Activated gamma-delta T cell treated with Interleukin-2 at 50 U/mL for 16 hours (primary cell): Measurements from ENCODE around the gene UGT1A5.

Experiments
- DNase-seq: peaks from one replicate; pipeline ENCODE4 v3.0.0-alpha.2; 2020

Gene UGT1A5

GRCh38 chr2:233712611-233713261 lies at the start of gene UGT1A5:
Gene UGT1A5, plus strand, starts transcription at chr2:233712907. Its CDS starts 85 bp downstream, at chr2:233712992.
- no peak for DNase-seq

GRCh38 chr2:233663911-233664310 lies 48.8 kb upstream of the UGT1A5 start:
- DNase-seq, result no peak

GRCh38 chr2:233668605-233669260 lies 44.0 kb upstream of the UGT1A5 start:
- no peak for DNase-seq

GRCh38 chr2:233671290-233672161 lies 41.2 kb upstream of the UGT1A5 start, which contains the start of gene UGT1A9:
Gene UGT1A9, plus strand, starts transcription at chr2:233671898. Its CDS starts 37 bp downstream, at chr2:233671935.
- no peak for DNase-seq

GRCh38 chr2:233672886-233673285 lies 39.8 kb upstream of the UGT1A5 start:
- no peak for DNase-seq

GRCh38 chr2:233673896-233674295 lies 38.8 kb upstream of the UGT1A5 start:
- no peak for DNase-seq

GRCh38 chr2:233674314-233674713 lies 38.4 kb upstream of the UGT1A5 start:
- DNase-seq, result no peak

GRCh38 chr2:233674995-233675394 lies 37.7 kb upstream of the UGT1A5 start:
- no peak for DNase-seq

- no peak for DNase-seq
Measured at GRCh38 chr2:233676046-233676445, 36.7 kb upstream of the UGT1A5 start.

- no peak for DNase-seq
Measured at GRCh38 chr2:233679196-233679595, 33.5 kb upstream of the UGT1A5 start.

- no peak for DNase-seq
Measured at GRCh38 chr2:233680361-233681045, 32.2 kb upstream of the UGT1A5 start.

GRCh38 chr2:233681521-233682099 lies 31.1 kb upstream of the UGT1A5 start, which contains the start of gene UGT1A7:
Gene UGT1A7, plus strand, starts transcription at chr2:233681901. Its CDS starts 37 bp downstream, at chr2:233681938.
- no peak for DNase-seq

GRCh38 chr2:233684640-233685039 lies 28.1 kb upstream of the UGT1A5 start:
- DNase-seq, result no peak

GRCh38 chr2:233686928-233687327 lies 25.8 kb upstream of the UGT1A5 start:
- DNase-seq, result no peak

GRCh38 chr2:233688341-233688740 lies 24.4 kb upstream of the UGT1A5 start:
- DNase-seq, result no peak

- no peak for DNase-seq
Measured at GRCh38 chr2:233689031-233689430, 23.7 kb upstream of the UGT1A5 start.

GRCh38 chr2:233689501-233689900 lies 23.2 kb upstream of the UGT1A5 start:
- DNase-seq, result no peak

- DNase-seq, result no peak
Measured at GRCh38 chr2:233690444-233690843, 22.3 kb upstream of the UGT1A5 start.

- DNase-seq, result no peak
Measured at GRCh38 chr2:233691443-233692433, 21.0 kb upstream of the UGT1A5 start.

GRCh38 chr2:233692648-233693047 lies 20.1 kb upstream of the UGT1A5 start, which contains the start of gene UGT1A6:
Gene UGT1A6, plus strand, starts transcription at chr2:233692890. Its CDS starts 115 bp downstream, at chr2:233693005.
- DNase-seq, result no peak

- no peak for DNase-seq
Measured at GRCh38 chr2:233693963-233694362, 18.7 kb upstream of the UGT1A5 start.
